Measurements from ENCODE around the gene ATP1A2.
"Not testable (repeated sequence)": the region's sequence is repeated elsewhere in the genome, so short reads cannot be mapped to it uniquely, and the experiment has no call there.

Gene ATP1A2

DNA sequence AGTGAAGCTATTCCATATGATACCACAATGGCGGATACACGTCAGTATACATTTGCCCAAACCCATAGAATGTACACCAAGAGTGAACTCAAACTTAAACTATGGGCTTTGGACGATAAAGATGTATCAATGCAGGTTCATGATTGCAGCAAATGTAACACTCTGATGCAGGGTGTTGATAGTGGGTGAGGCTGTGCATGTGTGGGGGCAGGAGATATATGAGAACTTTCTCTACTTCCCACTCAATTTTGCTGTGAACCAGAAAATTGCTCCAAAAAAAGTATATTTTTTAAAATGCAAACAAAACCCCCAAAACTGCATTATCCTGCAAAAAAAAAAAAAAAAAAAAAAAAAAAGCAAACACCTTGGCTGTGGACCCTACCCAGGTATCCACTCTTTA is 3.4 kb downstream of the ATP1A2 start:
- H3K4me3 Mint-ChIP-seq: no peak overlapping the region
- H3K36me3 Mint-ChIP-seq (ENCODE audit: low read depth): no peaks in the 10 kb centered on the region
- H3K27ac Mint-ChIP-seq: no peak overlapping the region
- peaks cover 28% of the 10 kb centered on the region for H3K27me3 Mint-ChIP-seq (ENCODE audit: low read depth)
- no peaks in the 10 kb centered on the region for H3K4me1 Mint-ChIP-seq (ENCODE audit: low read depth)
- no peaks in the 10 kb centered on the region for H3K9me3 Mint-ChIP-seq

DNA sequence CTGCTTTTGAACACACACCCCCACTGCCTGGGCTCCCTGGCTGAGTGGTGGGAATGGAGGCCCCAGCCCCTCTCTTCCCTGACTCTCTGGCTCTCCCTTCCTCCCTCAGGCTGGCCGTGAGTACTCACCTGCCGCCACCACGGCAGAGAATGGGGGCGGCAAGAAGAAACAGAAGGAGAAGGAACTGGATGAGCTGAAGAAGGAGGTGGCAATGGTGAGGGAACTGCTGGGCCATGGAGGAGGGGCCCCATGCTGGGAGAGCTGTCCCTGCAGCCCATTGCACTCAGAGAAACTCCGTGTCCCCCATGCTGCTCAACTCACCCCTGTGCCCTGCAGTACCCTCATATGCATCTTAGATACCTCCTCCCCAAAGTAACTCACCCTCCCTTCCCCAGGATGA is 5.2 kb downstream of the ATP1A2 start:
- no peaks in the 10 kb centered on the region for H3K36me3 Mint-ChIP-seq (ENCODE audit: low read depth)
- no peak overlapping the region for H3K27ac Mint-ChIP-seq
- H3K4me3 Mint-ChIP-seq: no peak overlapping the region
- H3K9me3 Mint-ChIP-seq: no peaks in the 10 kb centered on the region
- H3K4me1 Mint-ChIP-seq (ENCODE audit: low read depth): no peaks in the 10 kb centered on the region
- H3K27me3 Mint-ChIP-seq (ENCODE audit: low read depth): peaks cover 27% of the 10 kb centered on the region

DNA sequence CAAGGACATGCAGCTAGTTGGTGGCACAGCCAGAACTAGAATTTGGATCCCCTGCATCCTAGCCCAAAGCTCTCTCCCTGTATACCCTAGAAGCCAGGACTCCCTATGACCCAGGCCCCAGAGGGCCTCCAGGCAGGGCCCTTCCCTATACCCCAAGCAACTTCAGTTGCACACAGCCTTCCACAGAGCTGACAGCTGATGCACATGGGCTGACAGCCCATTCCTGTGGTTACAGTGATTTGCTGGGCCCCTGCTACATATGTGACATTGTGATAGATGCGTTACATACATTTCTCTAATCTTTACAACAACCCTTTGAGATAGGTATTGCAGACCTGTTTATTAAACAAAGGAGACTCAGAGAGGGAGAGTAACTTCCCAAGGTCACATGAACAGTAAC is 5.8 kb downstream of the ATP1A2 start:
- no peaks in the 10 kb centered on the region for H3K9me3 Mint-ChIP-seq
- H3K4me1 Mint-ChIP-seq (ENCODE audit: low read depth): no peaks in the 10 kb centered on the region
- H3K27ac Mint-ChIP-seq: no peak overlapping the region
- H3K27me3 Mint-ChIP-seq (ENCODE audit: low read depth): peaks cover 21% of the 10 kb centered on the region
- H3K36me3 Mint-ChIP-seq (ENCODE audit: low read depth): no peaks in the 10 kb centered on the region
- no peak overlapping the region for H3K4me3 Mint-ChIP-seq

DNA sequence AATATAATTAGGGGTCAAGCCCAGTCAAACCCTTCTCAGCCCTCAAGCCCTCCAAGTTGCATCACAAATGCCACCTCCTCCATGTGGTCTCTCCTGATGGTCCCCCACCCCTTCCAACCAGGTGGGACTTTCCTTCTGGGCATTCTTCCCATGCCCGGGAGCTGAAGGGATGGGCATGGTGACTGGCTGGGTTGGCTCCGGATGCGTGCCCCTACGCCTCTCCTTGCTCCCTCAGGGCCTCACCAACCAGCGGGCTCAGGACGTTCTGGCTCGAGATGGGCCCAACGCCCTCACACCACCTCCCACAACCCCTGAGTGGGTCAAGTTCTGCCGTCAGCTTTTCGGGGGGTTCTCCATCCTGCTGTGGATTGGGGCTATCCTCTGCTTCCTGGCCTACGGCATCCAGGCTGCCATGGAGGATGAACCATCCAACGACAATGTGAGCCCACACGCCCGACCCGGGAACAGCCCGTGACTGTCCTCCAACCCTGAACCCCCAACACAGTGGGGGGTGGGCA is 7.5 kb downstream of the ATP1A2 start:
- Mint-ChIP-seq H3K9me3 (no peaks in the 10 kb centered on the region), H3K27me3 (ENCODE audit: low read depth) (peaks cover 12% of the 10 kb centered on the region), H3K4me1 (ENCODE audit: low read depth) (no peaks in the 10 kb centered on the region), H3K36me3 (ENCODE audit: low read depth) (no peaks in the 10 kb centered on the region), H3K27ac (no peak overlapping the region), H3K4me3 (no peak overlapping the region)

DNA sequence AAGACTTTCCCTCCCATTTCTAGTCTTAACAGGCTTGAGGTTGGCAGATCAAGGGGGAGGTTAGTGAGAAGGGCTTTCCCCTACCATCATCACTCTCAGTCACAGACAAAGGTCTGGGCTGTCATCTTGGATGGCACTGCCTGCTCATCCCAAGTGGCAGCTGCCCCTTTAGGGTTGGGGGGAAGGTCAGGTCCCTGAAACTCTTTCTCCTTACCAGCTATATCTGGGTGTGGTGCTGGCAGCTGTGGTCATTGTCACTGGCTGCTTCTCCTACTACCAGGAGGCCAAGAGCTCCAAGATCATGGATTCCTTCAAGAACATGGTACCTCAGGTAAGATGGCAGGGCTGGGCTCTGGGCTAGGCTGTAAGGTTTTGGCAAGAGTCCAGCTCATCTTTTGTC is 8.2 kb downstream of the ATP1A2 start:
- Mint-ChIP-seq H3K4me3 (no peak overlapping the region), H3K4me1 (ENCODE audit: low read depth) (no peaks in the 10 kb centered on the region), H3K27me3 (ENCODE audit: low read depth) (peaks cover 5% of the 10 kb centered on the region), H3K36me3 (ENCODE audit: low read depth) (no peaks in the 10 kb centered on the region), H3K9me3 (no peaks in the 10 kb centered on the region), H3K27ac (no peak overlapping the region)

DNA sequence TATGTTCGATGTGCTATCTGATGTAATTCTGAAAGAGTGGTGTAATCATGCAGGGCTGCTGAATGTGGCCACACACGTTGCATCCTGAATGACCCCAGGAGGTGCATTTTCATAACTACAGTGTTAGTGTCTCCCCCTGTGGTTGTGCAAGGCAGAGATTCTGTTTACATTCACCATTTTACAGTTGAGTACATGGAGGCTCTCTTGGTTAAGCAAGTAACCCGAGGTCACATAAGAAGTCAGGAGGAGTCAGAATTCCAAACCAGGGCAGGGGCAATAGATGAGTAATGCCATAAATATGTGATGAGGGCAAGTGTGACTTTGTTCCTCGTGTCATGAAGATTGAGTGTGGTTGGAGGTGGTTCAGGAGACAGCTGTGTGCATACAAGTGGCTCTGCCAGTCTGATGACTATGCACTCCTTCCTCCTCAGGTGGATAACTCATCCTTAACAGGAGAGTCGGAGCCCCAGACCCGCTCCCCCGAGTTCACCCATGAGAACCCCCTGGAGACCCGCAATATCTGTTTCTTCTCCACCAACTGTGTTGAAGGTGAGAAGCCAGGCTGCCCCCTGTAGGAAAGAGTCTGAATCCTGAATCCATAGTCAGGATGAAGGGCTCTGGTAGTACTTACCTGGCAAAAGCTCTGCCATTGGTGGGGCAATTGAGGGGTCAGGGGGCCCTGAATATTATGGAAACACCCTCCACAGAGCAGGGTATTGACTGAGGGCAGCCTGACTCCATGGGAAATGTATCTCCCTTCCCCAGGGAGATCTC is 9.3 kb downstream of the ATP1A2 start:
- Mint-ChIP-seq H3K9me3 (no peaks in the 10 kb centered on the region), H3K4me3 (no peak overlapping the region), H3K27me3 (ENCODE audit: low read depth) (peaks cover 4% of the 10 kb centered on the region), H3K4me1 (ENCODE audit: low read depth) (no peaks in the 10 kb centered on the region), H3K36me3 (ENCODE audit: low read depth) (no peaks in the 10 kb centered on the region), H3K27ac (no peak overlapping the region)

DNA sequence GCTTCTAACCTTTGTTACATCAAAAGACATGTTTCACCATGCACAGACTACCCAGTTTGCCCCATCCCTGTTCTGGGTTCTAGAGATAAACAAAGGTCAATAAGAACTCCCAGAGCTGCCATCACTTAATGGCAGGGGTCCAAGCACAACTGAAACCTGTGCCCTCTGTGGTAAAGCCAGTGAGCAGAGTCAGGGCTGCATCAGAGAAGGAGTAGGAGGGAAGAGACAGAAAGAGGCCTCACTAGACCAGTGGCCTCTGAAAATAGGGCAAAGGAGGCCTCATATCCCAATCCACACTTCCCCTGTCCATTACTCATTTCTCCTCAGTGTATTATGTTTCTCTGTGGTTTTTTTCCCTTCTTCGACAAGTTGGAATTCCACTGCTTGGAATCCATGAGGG is 10.2 kb downstream of the ATP1A2 start:
- Mint-ChIP-seq H3K36me3 (ENCODE audit: low read depth) (no peaks in the 10 kb centered on the region), H3K27me3 (ENCODE audit: low read depth) (no peaks in the 10 kb centered on the region), H3K27ac (no peak overlapping the region), H3K4me3 (no peak overlapping the region), H3K9me3 (no peaks in the 10 kb centered on the region), H3K4me1 (ENCODE audit: low read depth) (no peaks in the 10 kb centered on the region)

DNA sequence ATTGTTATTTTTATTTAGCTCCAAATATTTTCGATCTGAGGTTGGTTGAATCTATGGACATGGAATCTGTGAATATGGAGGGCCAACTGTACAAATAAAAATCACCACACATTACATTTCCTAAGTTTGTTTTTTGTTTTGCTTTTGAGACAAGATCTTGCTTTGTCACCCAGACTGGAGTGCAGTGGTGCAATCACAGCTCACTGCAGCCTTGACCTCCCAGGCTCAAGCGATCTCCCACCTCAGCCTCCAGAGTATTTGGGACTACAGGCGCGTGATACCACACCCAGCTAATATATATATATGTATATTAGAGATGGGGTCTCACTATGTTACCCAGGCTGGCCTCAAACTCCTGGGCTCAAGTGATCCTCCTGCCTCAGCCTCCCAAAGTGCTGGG is 10.8 kb downstream of the ATP1A2 start:
- H3K27me3 Mint-ChIP-seq (ENCODE audit: low read depth); H3K27ac Mint-ChIP-seq; H3K4me1 Mint-ChIP-seq (ENCODE audit: low read depth); H3K4me3 Mint-ChIP-seq; H3K9me3 Mint-ChIP-seq; H3K36me3 Mint-ChIP-seq (ENCODE audit: low read depth): not testable (repeated sequence)

DNA sequence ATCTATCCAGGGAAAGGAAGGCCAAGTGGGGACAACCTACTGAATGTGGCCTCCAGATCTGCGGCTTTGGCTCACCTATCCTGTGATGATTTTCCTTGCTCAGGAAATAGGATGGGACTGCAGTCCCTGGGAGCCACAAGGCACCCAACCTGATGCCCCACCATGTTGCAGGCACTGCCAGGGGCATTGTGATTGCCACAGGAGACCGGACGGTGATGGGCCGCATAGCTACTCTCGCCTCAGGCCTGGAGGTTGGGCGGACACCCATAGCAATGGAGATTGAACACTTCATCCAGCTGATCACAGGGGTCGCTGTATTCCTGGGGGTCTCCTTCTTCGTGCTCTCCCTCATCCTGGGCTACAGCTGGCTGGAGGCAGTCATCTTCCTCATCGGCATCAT is 11.8 kb downstream of the ATP1A2 start:
- H3K4me3 Mint-ChIP-seq: no peak overlapping the region
- no peaks in the 10 kb centered on the region for H3K4me1 Mint-ChIP-seq (ENCODE audit: low read depth)
- H3K27ac Mint-ChIP-seq: no peak overlapping the region
- no peaks in the 10 kb centered on the region for H3K9me3 Mint-ChIP-seq
- H3K36me3 Mint-ChIP-seq (ENCODE audit: low read depth): no peaks in the 10 kb centered on the region
- H3K27me3 Mint-ChIP-seq (ENCODE audit: low read depth): peaks cover 7% of the 10 kb centered on the region

DNA sequence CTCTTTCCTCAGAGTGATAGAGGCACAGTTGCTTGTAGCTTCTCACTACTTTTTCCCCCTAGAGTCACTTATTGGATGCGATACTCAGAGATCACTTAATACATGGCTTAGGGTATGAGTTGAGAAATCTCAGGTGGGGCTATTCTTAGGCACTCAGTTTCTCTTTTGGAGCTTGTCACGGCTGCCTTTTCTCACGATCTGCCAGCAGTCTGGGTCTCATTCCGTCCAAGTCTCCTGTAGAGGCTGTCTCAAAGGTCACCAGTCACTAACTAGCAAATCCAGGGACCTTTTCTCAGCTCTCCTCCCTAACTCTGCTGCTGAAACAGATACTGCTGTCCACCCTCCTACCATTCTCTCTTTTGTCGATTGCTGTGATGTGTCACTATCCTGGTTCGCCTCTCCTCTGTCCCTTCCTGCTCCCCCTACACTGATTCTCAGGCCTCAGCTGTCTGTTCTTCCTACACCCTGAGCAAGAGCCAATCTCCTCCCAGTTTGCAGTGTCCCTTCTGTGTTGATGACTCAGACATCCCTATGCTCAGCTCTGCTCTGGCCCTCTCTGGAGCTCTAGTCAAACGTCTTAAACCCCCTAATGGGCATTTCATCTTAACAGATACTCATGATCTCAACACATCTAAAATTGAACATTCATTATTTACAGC is 12.4 kb downstream of the ATP1A2 start:
- Mint-ChIP-seq H3K9me3 (no peaks in the 10 kb centered on the region), H3K27ac (no peak overlapping the region), H3K4me3 (no peak overlapping the region), H3K4me1 (ENCODE audit: low read depth) (no peaks in the 10 kb centered on the region), H3K36me3 (ENCODE audit: low read depth) (no peaks in the 10 kb centered on the region), H3K27me3 (ENCODE audit: low read depth) (peaks cover 13% of the 10 kb centered on the region)

DNA sequence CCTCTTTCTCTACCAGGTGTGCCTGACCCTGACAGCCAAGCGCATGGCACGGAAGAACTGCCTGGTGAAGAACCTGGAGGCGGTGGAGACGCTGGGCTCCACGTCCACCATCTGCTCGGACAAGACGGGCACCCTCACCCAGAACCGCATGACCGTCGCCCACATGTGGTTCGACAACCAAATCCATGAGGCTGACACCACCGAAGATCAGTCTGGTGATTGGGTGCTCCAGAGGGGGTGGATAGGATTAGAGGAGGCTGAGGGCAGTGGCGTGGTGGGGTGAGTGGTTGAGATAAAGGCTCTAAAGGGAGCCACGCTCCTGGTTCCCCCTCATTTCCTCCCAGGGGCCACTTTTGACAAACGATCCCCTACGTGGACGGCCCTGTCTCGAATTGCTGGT is 13.1 kb downstream of the ATP1A2 start:
- H3K4me1 Mint-ChIP-seq (ENCODE audit: low read depth): no peaks in the 10 kb centered on the region
- peaks cover 14% of the 10 kb centered on the region for H3K27me3 Mint-ChIP-seq (ENCODE audit: low read depth)
- no peaks in the 10 kb centered on the region for H3K9me3 Mint-ChIP-seq
- no peak overlapping the region for H3K4me3 Mint-ChIP-seq
- H3K36me3 Mint-ChIP-seq (ENCODE audit: low read depth): no peaks in the 10 kb centered on the region
- H3K27ac Mint-ChIP-seq: no peak overlapping the region

DNA sequence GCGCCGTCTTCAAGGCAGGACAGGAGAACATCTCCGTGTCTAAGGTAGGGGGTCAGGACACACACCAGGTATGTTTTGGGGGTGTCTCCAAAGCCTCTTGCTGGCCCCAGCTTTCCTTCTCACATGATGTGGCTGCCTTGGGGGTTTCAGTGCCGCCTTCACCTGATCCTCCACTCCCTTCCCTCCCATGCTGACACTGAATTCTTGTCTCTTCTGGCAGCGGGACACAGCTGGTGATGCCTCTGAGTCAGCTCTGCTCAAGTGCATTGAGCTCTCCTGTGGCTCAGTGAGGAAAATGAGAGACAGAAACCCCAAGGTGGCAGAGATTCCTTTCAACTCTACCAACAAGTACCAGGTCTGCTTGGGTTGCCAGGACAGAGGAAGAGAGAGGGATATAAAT is 13.5 kb downstream of the ATP1A2 start:
- H3K9me3 Mint-ChIP-seq: no peaks in the 10 kb centered on the region
- H3K27me3 Mint-ChIP-seq (ENCODE audit: low read depth): peaks cover 14% of the 10 kb centered on the region

DNA sequence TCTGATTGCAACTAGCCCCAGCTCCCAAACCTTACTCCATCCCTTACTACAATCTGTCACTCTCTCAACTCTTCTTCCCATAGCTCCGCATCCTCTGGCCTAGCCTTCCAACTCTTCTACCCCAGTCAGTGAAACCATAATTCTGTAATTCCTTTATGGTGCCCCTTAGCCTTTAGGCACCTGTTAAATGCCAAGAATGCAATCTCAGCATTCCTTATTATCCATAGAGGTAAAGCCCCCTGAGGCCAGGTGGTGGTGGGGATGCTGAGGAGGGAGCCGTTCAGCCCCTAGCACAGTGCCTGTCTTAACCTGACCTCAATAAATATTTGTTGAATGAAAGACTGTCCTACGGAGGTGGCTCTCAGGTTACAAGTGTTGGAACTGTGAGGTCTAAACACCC is 14.0 kb downstream of the ATP1A2 start:
- no peak overlapping the region for H3K27ac Mint-ChIP-seq
- H3K4me1 Mint-ChIP-seq (ENCODE audit: low read depth): no peaks in the 10 kb centered on the region
- no peaks in the 10 kb centered on the region for H3K9me3 Mint-ChIP-seq
- peaks cover 14% of the 10 kb centered on the region for H3K27me3 Mint-ChIP-seq (ENCODE audit: low read depth)
- no peaks in the 10 kb centered on the region for H3K36me3 Mint-ChIP-seq (ENCODE audit: low read depth)
- no peak overlapping the region for H3K4me3 Mint-ChIP-seq

More for the DNA sequence above, 13.5 kb downstream of the ATP1A2 start:
- H3K4me3 Mint-ChIP-seq: no peak overlapping the region
- H3K36me3 Mint-ChIP-seq (ENCODE audit: low read depth): no peaks in the 10 kb centered on the region
- H3K27ac Mint-ChIP-seq: no peak overlapping the region
- H3K4me1 Mint-ChIP-seq (ENCODE audit: low read depth): no peaks in the 10 kb centered on the region

DNA sequence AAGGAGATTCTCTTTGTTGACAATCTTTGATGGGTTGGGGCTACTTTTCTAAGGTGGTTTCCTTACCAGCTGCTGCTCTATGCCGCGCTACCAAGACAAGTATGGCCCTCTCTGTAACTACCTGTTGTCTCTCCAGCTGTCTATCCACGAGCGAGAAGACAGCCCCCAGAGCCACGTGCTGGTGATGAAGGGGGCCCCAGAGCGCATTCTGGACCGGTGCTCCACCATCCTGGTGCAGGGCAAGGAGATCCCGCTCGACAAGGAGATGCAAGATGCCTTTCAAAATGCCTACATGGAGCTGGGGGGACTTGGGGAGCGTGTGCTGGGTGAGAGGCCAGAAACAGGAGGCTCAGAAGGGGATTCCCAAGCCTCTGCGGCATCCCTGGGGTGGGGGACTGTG is 14.4 kb downstream of the ATP1A2 start:
- Mint-ChIP-seq H3K27ac (no peak overlapping the region), H3K36me3 (ENCODE audit: low read depth) (no peaks in the 10 kb centered on the region), H3K4me3 (no peak overlapping the region), H3K4me1 (ENCODE audit: low read depth) (no peaks in the 10 kb centered on the region), H3K27me3 (ENCODE audit: low read depth) (peaks cover 14% of the 10 kb centered on the region), H3K9me3 (no peaks in the 10 kb centered on the region)

DNA sequence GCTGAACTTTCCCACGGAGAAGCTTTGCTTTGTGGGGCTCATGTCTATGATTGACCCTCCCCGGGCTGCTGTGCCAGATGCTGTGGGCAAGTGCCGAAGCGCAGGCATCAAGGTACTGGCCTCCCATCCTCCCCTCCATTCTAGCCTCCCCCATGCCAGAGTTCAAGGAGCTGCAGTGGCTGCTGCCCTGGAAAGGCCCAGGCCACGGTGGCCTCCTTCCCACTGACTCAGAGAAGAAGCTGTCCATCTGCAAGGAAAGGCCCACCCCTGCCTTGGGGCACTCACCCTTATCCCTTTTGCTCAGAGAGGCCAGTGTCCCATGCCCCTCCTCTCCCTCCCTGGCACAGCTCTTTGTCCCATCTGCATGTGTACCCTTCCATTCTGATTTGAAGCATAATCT is 14.9 kb downstream of the ATP1A2 start:
- no peaks in the 10 kb centered on the region for H3K4me1 Mint-ChIP-seq (ENCODE audit: low read depth)
- peaks cover 14% of the 10 kb centered on the region for H3K27me3 Mint-ChIP-seq (ENCODE audit: low read depth)
- H3K4me3 Mint-ChIP-seq: no peak overlapping the region
- H3K9me3 Mint-ChIP-seq: no peaks in the 10 kb centered on the region
- no peaks in the 10 kb centered on the region for H3K36me3 Mint-ChIP-seq (ENCODE audit: low read depth)
- H3K27ac Mint-ChIP-seq: no peak overlapping the region

All from T-helper 1 cell treated with Interleukin-12 subunit alpha and Interleukin-12 subunit beta and Interleukin-4 antibody, amounts not matched to agents 30 μg/mL and 1 μg/mL, for 36 hours (primary cell).